ENCODE results near the gene PACRG.

Gene PACRG

GRCh38 chr6:162864911-162865310 is 137.1 kb downstream of the PACRG start:
- DNase-seq (ENCODE audit: low read depth, low spot score) = no peak

GRCh38 chr6:162866656-162867055 is 138.9 kb downstream of the PACRG start:
- DNase-seq (ENCODE audit: low read depth, low spot score) = no peak

- no peak for DNase-seq (ENCODE audit: low read depth, low spot score)
These were observed 140.6 kb downstream of the PACRG start for GRCh38 chr6:162868397-162868796.

- DNase-seq (ENCODE audit: low read depth, low spot score) = no peak
These were observed 144.2 kb downstream of the PACRG start for GRCh38 chr6:162871966-162872365.

- DNase-seq (ENCODE audit: low read depth, low spot score) = no peak
These were observed 145.8 kb downstream of the PACRG start for GRCh38 chr6:162873537-162873936.

GRCh38 chr6:162875070-162875469 is 147.3 kb downstream of the PACRG start:
- no peak for DNase-seq (ENCODE audit: low read depth, low spot score)

GRCh38 chr6:162882801-162883481 is 155.2 kb downstream of the PACRG start:
- DNase-seq (ENCODE audit: low read depth, low spot score) = no peak

- DNase-seq (ENCODE audit: low read depth, low spot score) = no peak
These were observed 160.4 kb downstream of the PACRG start for GRCh38 chr6:162887981-162888689.

GRCh38 chr6:162889303-162889702 is 161.5 kb downstream of the PACRG start:
- no peak for DNase-seq (ENCODE audit: low read depth, low spot score)

- no peak for DNase-seq (ENCODE audit: low read depth, low spot score)
These were observed 170.2 kb downstream of the PACRG start for GRCh38 chr6:162898011-162898410.

GRCh38 chr6:162899148-162899547 is 171.4 kb downstream of the PACRG start:
- no peak for DNase-seq (ENCODE audit: low read depth, low spot score)

GRCh38 chr6:162900503-162900902 is 172.7 kb downstream of the PACRG start:
- DNase-seq (ENCODE audit: low read depth, low spot score) = no peak

GRCh38 chr6:162904069-162904663 is 176.4 kb downstream of the PACRG start:
- no peak for DNase-seq (ENCODE audit: low read depth, low spot score)

- no peak for DNase-seq (ENCODE audit: low read depth, low spot score)
These were observed 178.7 kb downstream of the PACRG start for GRCh38 chr6:162906479-162906878.

GRCh38 chr6:162907876-162908481 is 180.2 kb downstream of the PACRG start:
- DNase-seq (ENCODE audit: low read depth, low spot score) = no peak

- DNase-seq (ENCODE audit: low read depth, low spot score) = no peak
These were observed 185.4 kb downstream of the PACRG start for GRCh38 chr6:162913206-162913605.

GRCh38 chr6:162917506-162917905 is 189.7 kb downstream of the PACRG start:
- DNase-seq (ENCODE audit: low read depth, low spot score) = no peak

- no peak for DNase-seq (ENCODE audit: low read depth, low spot score)
These were observed 193.3 kb downstream of the PACRG start for GRCh38 chr6:162921062-162921461.

GRCh38 chr6:162921510-162922040 is 193.8 kb downstream of the PACRG start:
- no peak for DNase-seq (ENCODE audit: low read depth, low spot score)

- no peak for DNase-seq (ENCODE audit: low read depth, low spot score)
These were observed 194.9 kb downstream of the PACRG start for GRCh38 chr6:162922563-162923166.

- DNase-seq (ENCODE audit: low read depth, low spot score) = no peak
These were observed 207.1 kb downstream of the PACRG start for GRCh38 chr6:162934844-162935243.

- DNase-seq (ENCODE audit: low read depth, low spot score) = no peak
These were observed 212.7 kb downstream of the PACRG start for GRCh38 chr6:162940426-162940825.
